HFF-Myc (cell line): ENCODE measurements around the gene LPAR3.

Source experiments
- DNase-seq: peaks from one replicate; pipeline ENCODE4 v3.0.0-alpha.2; 2011; ENCODE audit warnings: low read depth; ENCODE audit errors: extremely low read depth
- H3K4me3 ChIP-seq: replicated peaks from 2 replicates; pipeline ENCODE4 v1.5.1; 2011; ENCODE audit warnings: low read depth, mild to moderate bottlenecking, control low read depth, low read length
- TF ChIP-seq, protein P1 (sequence below): IDR thresholded peaks from 2 replicates; pipeline ENCODE4 v1.5.1; 2012; ENCODE audit warnings: mild to moderate bottlenecking, low read depth, low read length, control low read depth; ENCODE audit errors: missing control alignments

LPAR3 gene, protein sequence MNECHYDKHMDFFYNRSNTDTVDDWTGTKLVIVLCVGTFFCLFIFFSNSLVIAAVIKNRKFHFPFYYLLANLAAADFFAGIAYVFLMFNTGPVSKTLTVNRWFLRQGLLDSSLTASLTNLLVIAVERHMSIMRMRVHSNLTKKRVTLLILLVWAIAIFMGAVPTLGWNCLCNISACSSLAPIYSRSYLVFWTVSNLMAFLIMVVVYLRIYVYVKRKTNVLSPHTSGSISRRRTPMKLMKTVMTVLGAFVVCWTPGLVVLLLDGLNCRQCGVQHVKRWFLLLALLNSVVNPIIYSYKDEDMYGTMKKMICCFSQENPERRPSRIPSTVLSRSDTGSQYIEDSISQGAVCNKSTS

DNA sequence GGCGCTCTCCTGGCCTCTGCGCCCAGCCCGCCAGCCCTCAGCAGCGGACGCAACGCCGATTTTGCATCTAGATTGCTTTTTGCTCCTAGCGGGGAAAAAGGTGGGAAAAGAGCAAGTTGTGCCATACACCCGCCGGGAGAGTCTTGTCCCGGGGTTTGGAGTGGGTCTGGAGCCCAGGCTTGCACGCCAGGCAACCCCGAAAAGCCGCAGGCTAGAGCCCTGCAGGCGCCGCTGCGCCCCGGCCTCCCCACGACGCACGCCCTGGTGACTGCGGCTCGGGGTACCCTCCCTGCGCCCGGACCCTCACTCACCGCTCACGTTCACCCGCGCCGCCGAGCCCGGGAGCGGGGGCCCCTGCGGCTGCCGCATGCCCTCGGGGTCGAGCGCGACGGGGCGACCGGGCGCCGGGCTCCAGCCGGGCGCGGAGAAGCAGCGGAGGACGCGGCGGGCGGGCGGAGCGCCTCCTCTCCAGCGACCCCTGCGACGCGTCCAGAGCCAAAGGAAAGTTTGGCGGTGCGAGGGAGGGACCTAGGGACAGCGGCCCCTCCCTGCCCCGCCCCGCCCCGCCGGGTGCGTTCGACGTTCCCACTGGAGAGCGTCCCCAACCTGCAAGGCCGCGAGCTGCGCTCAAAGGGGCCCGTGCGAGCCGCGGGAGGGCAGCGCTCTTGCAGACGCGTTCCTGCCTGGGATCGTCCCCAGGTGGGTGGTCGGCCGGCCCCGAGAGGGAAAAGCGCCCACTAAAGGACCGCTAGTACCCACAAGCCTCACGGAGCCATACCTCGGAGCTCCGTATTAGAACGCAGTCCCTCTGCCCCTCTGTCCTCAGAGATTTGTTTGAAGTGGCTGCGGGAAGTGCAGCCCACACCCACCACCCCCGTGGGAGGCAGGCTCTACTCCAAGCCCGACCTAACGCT is at the start of gene LPAR3:
TSS of gene LPAR3 (minus strand) at position 502 of the 914 bp plus-strand sequence. CDS start 27,086 bp downstream, outside the sequence.
- DNase-seq: no peak
- TF ChIP-seq, protein P1, sequence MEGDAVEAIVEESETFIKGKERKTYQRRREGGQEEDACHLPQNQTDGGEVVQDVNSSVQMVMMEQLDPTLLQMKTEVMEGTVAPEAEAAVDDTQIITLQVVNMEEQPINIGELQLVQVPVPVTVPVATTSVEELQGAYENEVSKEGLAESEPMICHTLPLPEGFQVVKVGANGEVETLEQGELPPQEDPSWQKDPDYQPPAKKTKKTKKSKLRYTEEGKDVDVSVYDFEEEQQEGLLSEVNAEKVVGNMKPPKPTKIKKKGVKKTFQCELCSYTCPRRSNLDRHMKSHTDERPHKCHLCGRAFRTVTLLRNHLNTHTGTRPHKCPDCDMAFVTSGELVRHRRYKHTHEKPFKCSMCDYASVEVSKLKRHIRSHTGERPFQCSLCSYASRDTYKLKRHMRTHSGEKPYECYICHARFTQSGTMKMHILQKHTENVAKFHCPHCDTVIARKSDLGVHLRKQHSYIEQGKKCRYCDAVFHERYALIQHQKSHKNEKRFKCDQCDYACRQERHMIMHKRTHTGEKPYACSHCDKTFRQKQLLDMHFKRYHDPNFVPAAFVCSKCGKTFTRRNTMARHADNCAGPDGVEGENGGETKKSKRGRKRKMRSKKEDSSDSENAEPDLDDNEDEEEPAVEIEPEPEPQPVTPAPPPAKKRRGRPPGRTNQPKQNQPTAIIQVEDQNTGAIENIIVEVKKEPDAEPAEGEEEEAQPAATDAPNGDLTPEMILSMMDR: no peak
- H3K4me3 ChIP-seq: peak within 1 kb of the TSS; percentile 68

DNA sequence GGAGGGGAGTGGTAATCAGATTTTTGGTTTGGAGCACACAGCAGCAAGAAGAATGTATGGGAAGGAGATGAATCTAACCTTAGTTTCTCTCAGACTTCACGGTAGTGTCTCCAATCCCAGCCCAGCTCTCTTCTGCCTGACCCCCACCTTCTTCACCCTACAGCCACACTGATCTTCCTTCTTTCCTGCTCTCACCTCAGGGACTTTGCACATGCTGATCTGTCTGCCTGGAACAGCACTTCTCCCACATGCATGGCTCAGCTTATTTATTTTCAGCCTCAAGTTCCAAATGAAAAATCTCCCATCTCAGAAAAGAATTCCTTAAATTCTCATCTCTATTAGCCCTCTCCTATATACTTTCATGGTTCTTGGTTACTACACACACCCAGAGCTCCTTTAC is 48.8 kb upstream of the LPAR3 start:
- TF ChIP-seq, protein P1: no peak
- no peak for DNase-seq
- no peak overlapping the region for H3K4me3 ChIP-seq

DNA sequence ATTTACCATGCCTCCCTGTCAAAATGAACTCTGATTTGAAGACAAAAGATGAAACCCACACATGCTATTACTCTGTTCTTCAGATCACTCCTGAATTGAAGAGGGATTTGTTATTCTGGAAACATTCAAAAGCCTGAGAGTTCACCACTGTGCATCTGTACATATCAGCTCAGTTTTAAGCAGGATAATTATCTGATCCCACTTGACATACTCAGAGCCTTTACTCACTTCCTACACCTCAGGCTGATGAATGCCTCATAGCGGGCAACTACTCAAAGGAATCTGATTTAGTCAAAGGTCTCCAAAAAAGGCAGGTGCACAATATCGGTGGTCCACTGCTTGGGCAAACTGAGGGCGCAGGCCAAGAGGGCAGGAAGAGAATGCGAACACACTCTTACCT is 47.5 kb upstream of the LPAR3 start:
- DNase-seq: no peak
- TF ChIP-seq, protein P1: no peak
- no peak overlapping the region for H3K4me3 ChIP-seq

DNA sequence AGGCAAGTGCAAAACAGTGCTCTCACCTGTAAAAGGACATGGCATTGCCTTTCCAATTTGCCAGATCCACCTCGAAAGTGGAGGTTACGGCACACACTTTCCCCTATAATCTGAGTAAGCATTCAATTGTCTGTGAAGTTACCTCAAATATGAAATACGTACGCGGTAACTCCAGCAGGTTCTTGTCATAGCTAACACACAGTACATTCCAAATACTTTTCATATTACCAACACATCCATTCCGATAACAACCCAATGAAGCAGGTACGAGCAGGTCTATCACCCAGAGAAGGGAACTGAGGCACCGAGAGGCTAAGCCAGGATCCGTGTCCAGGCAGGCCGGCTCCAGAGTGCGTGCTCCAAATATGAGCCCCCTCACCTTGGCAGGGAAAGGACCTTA is 46.8 kb upstream of the LPAR3 start:
- no peak overlapping the region for H3K4me3 ChIP-seq
- TF ChIP-seq, protein P1: no peak
- no peak for DNase-seq

DNA sequence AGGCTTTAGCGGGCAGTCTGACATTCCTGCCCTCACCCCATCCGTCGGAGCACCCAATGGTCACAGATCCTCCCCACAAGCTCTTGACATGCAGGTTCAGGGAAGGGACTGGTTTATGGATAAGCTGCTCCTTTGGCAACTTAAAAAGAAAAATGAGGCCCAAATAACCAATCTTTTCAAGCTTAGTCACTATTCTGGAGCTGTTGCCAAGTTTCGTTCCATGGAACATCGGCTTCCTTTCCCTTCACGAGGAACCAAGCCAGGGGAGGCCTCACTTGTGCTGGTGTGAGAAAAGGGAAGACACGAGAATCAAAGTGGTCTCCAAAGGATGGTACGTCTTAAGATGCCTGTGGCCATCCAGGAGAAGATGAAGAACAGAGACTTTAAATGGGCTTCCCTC is 46.1 kb upstream of the LPAR3 start:
- TF ChIP-seq, protein P1: no peak
- H3K4me3 ChIP-seq: no peak overlapping the region
- no peak for DNase-seq

DNA sequence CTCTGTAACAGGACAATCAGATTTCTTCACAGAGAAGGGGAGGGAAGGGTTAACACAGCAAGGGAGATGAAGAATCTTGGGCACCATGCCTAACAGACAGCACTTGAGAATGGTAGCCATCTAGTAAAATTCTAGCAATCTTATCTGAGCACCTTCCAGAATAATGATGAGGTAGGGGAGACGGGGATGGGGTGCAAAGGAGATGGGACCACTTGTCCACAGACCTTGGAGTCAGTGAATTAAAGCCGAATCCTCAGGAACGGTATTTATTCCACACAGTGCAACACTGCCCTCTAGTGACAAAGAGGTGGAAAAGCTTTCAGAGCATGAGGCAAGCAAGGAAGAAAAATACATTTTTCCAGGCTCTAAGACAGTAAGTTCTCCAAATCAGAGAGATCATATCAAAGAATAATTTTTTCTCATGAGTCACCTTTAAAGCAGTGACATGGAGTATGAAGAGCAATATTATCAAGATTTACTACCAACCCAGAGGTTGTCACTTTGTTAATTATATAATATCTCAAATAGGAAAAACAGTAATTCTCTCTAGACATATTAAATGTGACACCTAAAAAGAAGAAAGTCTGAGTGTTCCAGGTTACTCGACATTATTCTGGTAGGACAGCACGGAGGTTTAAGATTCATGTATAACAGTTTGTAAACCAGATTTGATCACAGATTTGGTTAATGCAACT is 43.3 kb upstream of the LPAR3 start:
- TF ChIP-seq, protein P1: peak; percentile 82
- no peak for DNase-seq
- H3K4me3 ChIP-seq: no peak overlapping the region
